ENCODE data around the gene THSD4. TPM values are rescaled to one million over a fixed set of nuclear protein-coding genes. Genes with fewer than 3 reads are reported as not detected.

Gene THSD4
- total RNA-seq, 4 donors from 2014 or later: 16.6 to 25.3 (median 24.1) TPM

DNA sequence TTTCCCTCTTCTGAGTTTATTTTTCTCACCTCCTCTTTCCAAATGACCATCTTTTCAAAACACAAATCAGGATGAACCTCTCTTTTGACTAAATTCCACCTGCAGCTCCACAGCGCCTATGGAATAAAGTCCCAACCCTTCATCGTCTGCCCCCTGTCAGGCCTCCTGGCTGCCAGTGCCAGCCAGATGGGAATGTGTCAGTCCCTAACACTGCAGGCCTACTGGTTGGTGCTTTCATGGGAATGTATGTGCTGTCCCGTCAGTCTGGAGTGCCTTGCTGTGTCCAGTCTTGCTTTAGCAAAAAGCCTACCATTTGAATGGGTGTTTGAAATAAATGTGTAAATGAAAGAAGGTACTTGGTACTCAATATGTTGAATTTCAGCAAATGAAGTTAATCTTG, 310.1 kb downstream of the THSD4 start:
- no peak for DNase-seq (ENCODE audit: low spot score in 2 of 2)
- no peak overlapping the region for H3K27ac ChIP-seq
- 98% methylated on average over 3 of the region's 3 CpGs for WGBS
- no peaks in the 10 kb centered on the region for H3K27me3 ChIP-seq
- no peaks in the 10 kb centered on the region for H3K36me3 ChIP-seq
- H3K4me1 ChIP-seq: no peaks in the 10 kb centered on the region
- TF ChIP-seq POLR2A (IDR thresholded peaks at IDR 0.05) (no peak), POLR2AphosphoS5 (IDR thresholded peaks at IDR 0.05) (no peak), EP300 (IDR thresholded peaks at IDR 0.05) (no peak)
- TF ChIP-seq, protein P1, sequence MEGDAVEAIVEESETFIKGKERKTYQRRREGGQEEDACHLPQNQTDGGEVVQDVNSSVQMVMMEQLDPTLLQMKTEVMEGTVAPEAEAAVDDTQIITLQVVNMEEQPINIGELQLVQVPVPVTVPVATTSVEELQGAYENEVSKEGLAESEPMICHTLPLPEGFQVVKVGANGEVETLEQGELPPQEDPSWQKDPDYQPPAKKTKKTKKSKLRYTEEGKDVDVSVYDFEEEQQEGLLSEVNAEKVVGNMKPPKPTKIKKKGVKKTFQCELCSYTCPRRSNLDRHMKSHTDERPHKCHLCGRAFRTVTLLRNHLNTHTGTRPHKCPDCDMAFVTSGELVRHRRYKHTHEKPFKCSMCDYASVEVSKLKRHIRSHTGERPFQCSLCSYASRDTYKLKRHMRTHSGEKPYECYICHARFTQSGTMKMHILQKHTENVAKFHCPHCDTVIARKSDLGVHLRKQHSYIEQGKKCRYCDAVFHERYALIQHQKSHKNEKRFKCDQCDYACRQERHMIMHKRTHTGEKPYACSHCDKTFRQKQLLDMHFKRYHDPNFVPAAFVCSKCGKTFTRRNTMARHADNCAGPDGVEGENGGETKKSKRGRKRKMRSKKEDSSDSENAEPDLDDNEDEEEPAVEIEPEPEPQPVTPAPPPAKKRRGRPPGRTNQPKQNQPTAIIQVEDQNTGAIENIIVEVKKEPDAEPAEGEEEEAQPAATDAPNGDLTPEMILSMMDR (IDR thresholded peaks at IDR 0.05): no peak
- H3K9me3 ChIP-seq: no peaks in the 10 kb centered on the region
- no peak overlapping the region for H3K4me3 ChIP-seq

DNA sequence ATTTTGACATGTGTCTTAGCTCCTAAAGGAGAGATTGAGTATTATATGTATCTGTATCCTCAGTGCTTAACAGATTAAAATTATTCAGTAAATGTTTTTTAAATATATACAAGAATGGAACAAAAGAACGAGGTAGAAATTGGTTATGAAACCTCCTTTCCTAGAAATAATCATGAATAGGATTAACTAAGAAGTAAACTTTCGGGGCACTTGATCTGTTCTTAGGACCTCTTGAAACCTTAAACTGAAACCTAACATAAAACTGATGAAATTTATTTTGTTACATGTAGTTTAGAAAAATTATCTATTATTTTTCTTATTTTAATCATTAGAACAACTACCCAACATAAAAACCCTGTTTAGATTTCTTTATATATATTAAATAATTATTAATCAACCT, 311.5 kb downstream of the THSD4 start:
- Histone ChIP-seq H3K4me3 (no peak overlapping the region), H3K36me3 (no peaks in the 10 kb centered on the region), H3K27me3 (no peaks in the 10 kb centered on the region), H3K27ac (no peak overlapping the region), H3K4me1 (peaks cover 3% of the 10 kb centered on the region), H3K9me3 (no peaks in the 10 kb centered on the region)
- no peak for DNase-seq (ENCODE audit: low spot score in 2 of 2)
- 95% methylated on average over 2 of the region's 2 CpGs for WGBS
- TF ChIP-seq POLR2A (IDR thresholded peaks at IDR 0.05) (no peak), EP300 (IDR thresholded peaks at IDR 0.05) (no peak), POLR2AphosphoS5 (IDR thresholded peaks at IDR 0.05) (no peak)
- TF ChIP-seq, protein P1 (IDR thresholded peaks at IDR 0.05): no peak

- no peaks in the 10 kb centered on the region for H3K36me3 ChIP-seq
- no peak for DNase-seq (ENCODE audit: low spot score in 2 of 2)
- TF ChIP-seq, protein P1 (IDR thresholded peaks at IDR 0.05): no peak
- no peak for TF ChIP-seq POLR2A (IDR thresholded peaks at IDR 0.05)
- TF ChIP-seq EP300 (IDR thresholded peaks at IDR 0.05): no peak
- no peak for TF ChIP-seq POLR2AphosphoS5 (IDR thresholded peaks at IDR 0.05)
- H3K9me3 ChIP-seq: no peaks in the 10 kb centered on the region
- WGBS: 93% methylated on average over 2 of the region's 2 CpGs
- no peak overlapping the region for H3K27ac ChIP-seq
- H3K27me3 ChIP-seq: no peaks in the 10 kb centered on the region
- no peak overlapping the region for H3K4me3 ChIP-seq
- H3K4me1 ChIP-seq: peaks cover 3% of the 10 kb centered on the region
These were observed 315.5 kb downstream of the THSD4 start for GRCh38 chr15:71430782-71431181.

DNA sequence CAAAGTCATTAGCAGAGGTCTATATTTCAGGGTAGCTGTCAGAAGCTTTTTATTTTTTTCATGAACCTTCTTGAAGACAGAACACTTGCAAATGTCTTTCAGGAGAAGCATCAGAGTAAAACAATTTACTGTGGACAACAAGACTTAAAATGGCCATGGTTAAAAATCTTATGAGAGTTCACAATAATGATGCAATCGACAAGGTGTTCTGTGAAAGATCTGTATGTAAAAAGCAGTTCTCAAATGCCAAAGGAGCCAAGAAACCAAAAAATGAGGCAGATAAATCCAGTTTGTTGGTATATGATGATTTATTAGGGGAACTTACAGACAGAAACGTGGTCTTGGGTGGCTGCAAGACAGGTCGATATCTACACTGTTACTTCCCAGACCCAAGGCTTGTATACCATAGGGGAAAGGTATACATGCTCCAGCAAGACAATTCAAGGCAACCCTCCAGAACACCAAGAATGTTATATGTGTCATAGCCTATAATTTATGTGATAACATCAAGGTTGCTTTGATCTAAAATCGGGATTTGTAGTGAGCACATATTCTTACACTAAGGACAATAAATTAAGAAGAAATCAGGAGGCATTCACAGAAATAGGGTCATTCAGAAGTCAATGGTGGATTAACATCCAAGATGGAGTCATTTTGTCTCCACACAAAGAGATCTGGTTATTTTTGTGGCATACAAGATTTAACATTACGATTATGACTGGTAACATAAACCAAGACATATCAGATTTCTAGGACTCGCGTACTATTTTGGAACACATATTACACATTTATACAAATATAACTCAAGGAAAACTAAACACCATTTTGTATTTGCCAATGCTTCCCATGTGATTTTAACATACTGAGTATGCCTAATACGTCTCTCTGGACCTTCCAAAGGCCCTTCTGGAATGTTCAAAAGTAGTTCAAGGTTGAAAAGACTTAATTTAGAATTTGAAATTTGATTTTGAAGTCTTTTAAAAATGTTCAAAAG, 316.4 kb downstream of the THSD4 start:
- no peaks in the 10 kb centered on the region for H3K9me3 ChIP-seq
- H3K36me3 ChIP-seq: no peaks in the 10 kb centered on the region
- no peak overlapping the region for H3K27ac ChIP-seq
- TF ChIP-seq POLR2AphosphoS5 (IDR thresholded peaks at IDR 0.05) (no peak), EP300 (IDR thresholded peaks at IDR 0.05) (no peak), POLR2A (IDR thresholded peaks at IDR 0.05) (no peak)
- TF ChIP-seq, protein P1 (IDR thresholded peaks at IDR 0.05): no peak
- no peaks in the 10 kb centered on the region for H3K27me3 ChIP-seq
- no peak for DNase-seq (ENCODE audit: low spot score in 2 of 2)
- 64% methylated on average over 8 of the region's 8 CpGs for WGBS
- H3K4me1 ChIP-seq: peaks cover 3% of the 10 kb centered on the region
- no peak overlapping the region for H3K4me3 ChIP-seq

DNA sequence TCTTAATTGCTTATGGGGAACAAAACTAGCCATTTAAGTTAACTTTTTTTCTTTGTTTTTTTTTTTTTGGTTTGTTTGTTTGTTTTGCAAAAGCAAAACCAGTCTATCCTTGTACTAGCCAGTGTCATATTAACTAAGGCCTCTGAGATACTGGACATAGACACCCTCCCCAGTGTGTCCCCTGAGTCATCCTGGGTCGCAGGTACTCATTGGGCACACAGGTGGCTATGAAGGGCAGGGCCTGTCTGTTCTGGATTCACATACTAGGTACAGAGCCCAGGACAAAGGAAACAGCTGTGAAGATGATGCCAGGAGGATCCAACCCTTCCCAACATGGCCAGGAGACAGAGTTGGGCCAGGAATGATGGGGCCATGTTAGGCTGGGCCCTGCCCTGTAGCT, 318.1 kb downstream of the THSD4 start:
- no peak for DNase-seq (ENCODE audit: low spot score in 2 of 2)
- no peak overlapping the region for H3K27ac ChIP-seq
- WGBS: 100% methylated on average over 1 of the region's 1 CpG
- H3K9me3 ChIP-seq: no peaks in the 10 kb centered on the region
- H3K4me1 ChIP-seq: peaks cover 3% of the 10 kb centered on the region
- no peaks in the 10 kb centered on the region for H3K36me3 ChIP-seq
- no peak overlapping the region for H3K4me3 ChIP-seq
- H3K27me3 ChIP-seq: no peaks in the 10 kb centered on the region
- no peak for TF ChIP-seq EP300 (IDR thresholded peaks at IDR 0.05)
- no peak for TF ChIP-seq POLR2AphosphoS5 (IDR thresholded peaks at IDR 0.05)
- TF ChIP-seq POLR2A (IDR thresholded peaks at IDR 0.05): no peak
- TF ChIP-seq, protein P1 (IDR thresholded peaks at IDR 0.05): no peak

Measured in suprapubic skin (tissue), 4 donors.